GM19238 (cell line): ENCODE measurements around the gene METTL4.
"Not testable (repeated sequence)": the region's sequence is repeated elsewhere in the genome, so short reads cannot be mapped to it uniquely, and the experiment has no call there.

ENCODE experiments used
- DNase-seq: peaks from one replicate; pipeline ENCODE4 v3.0.0; 2011; ENCODE audit warnings: low spot score; ENCODE audit not compliant: insufficient read length

The METTL4 gene

DNA sequence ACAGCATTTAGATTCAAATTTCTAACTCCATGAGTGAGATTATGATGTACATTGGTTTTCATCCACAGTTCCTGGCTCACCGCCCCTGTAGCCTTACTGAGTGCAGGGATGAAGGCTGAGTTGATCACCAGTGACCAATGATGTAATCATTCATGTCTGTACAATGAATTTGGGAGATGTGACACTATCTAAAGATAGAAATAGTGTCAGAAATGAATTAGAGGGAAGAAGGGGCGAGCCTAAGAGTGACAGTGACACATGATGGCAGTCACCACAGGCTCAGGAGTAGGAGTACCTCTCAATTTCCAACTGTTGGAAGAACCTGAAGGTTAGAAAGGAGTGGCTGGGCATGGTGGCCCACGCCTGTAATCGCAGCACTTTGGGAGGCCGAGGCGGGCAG lies 3.2 kb downstream of the METTL4 start:
- no peak for DNase-seq

DNA sequence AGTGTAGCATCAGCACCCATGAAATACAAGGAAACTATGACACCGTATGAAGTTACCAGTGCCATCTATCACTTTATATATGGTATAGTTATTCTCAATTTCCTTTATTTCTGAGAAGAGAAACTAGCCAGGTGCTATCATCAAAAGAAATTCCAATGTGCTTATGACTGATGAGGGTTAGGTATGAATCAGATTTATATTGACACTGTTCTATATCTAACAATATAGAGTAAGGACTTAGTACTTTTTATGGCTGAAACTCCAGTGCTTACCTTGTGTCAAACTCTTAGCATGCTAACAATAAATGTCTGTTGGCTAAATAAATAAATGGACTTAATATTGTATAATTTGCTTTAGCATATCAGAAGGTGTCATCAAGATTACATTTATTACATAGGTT lies 6.9 kb downstream of the METTL4 start:
- no peak for DNase-seq

DNA sequence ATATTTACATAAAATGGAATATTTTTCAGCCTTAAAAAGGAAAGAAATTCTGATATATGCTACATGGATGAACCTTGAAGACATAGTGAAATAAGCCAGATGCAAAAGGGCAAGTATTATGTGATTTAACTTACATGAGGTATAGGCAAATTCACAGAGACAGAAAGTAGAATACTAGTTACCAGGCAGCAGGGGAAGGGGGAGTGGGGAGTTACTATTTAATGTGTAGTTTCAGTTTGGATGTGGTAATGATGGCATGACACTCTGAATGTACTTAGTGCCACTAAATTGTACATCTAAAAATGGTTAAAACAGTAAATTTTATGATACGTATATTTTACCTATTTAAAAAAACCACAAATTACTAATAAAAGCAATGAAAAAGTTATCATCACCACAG lies 12.1 kb downstream of the METTL4 start:
- no peak for DNase-seq

DNA sequence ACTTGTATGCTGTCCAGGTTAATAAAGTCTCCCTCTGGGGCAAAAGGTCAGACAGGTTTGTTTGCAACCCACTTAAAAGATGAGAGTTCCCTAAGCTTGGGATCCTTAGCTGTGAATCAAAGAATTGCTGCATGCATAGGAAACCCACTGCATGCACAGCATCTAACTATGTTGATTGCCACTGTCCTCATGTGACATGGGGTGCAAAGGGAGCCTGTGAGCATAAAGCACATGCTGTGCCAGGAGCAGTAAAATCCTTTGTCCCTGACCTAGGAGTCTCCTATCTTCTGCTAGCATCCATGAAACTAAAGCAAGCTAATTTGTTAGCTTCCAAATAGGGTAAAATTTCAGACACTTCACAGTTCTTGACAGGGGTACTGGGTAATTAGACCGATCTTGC lies 13.8 kb downstream of the METTL4 start:
- DNase-seq: no peak

DNA sequence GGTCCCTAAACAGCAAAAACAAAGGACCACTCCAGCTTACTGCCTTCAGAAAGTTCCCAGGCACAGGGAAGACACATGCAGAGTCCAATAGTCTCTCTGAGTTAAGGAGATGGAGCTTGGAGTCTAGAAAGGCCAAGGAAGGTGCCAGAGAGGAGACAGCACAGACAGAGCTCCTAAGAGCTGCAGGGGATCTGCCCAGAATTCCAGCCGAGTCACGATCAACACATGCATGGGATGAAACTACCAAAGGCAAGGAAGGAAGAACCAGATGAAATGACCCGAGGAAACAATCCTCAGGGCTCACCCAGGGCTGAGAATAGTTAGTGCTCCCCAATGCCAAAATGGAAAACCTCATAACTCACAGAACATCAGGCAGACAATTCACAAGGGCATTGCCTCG lies 15.4 kb downstream of the METTL4 start:
- DNase-seq: no peak

DNA sequence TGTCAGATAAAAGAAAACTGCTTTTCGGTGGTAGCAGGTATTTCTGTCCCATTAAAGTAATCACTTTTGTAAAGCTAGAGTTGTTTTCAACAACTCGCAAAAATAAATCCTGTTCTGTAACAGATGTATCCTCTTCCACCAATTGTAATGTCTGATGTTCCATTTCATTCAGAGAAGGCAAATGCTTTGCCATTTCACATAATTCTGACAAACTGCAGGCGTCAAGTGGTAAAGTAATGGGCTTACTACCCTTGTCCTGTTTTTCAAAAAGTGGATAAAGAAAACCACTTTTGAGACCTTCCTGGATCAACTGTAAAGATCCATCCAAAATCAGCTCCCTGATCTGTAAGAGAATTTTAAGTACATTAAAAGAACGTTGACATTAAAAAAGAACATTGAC lies 16.6 kb downstream of the METTL4 start:
- DNase-seq: no peak

DNA sequence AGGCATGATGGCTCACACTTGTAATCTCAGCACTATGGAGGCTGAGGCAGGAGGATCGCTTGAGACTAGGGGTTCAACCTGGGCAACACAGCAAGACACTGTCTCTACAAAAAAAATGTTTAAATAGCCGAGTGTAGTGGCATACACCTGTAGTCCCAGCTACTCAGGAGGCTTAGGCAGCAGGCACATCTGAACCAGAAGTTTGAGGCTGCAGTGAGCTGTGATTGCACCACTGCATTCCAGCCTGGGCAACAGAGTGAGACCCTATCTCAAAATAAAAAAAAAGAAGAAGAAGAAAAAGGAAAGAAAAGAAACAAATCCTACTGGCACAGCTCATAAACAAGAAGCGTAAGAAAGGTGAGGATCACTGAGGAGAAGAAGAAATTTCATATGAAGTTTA lies 19.9 kb downstream of the METTL4 start:
- no peak for DNase-seq

DNA sequence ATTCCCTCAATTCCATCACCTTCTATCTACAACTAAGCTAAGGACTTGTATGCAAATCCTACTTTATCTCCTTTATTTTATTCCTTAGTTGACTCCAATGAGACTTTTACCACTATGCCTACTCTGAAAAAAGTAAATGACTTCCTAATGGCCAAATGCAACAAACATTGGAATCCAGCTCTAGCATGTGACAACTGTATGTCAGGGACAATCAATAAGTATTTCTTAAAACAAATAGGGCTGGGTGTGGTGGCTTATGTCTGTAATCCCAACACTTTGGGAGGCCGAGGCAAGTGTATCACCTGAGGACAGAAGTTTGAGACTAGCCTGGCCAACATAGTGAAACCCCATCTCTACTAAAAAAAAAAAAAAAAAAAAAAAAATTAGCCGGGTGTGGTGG lies 21.8 kb downstream of the METTL4 start:
- no peak for DNase-seq

DNA sequence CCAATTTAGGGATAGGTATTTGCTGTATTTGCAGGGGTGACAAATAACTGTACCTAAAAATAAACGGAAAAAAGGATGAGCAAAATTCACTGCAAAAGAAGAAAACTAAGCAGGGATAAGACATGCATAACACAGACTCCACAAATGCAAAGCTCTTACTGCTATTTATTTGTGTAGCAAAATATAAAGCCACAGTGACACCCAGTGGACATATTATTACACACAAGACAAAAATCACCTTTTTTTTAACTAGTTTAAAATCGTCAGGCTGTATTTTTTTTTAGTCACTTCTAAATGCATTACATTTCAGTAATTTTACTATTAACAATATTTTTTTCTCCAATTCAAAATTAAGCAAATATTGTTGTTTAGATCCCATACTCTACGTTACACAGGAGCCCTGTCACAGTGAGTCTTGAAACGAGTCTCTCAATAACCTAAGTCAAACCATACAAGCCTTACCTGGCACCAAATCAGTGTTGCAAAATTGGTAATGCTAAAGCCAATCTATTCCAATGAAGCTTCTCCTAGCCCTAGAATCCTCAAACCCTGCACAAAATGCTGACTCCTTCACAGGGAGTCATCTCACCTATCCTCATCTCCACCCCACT lies 23.7 kb downstream of the METTL4 start:
- DNase-seq: no peak

DNA sequence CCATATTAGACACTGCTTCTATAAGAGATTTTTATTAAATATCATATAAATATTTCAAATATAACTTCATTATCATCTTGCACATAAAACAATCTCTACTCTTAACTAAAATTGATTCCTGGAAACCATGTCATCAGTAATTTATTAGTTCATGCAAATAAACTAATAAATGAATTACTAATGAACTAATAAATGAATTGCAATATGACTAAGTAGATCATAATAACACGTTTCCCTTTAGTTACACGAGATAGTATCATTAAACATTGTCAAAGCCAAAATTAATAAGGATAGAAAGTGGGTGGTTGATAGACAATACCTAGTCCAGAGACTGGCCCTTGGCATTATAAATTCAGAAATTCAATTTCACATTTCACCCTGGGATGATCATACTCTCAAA lies 26.1 kb downstream of the METTL4 start:
- DNase-seq: no peak

DNA sequence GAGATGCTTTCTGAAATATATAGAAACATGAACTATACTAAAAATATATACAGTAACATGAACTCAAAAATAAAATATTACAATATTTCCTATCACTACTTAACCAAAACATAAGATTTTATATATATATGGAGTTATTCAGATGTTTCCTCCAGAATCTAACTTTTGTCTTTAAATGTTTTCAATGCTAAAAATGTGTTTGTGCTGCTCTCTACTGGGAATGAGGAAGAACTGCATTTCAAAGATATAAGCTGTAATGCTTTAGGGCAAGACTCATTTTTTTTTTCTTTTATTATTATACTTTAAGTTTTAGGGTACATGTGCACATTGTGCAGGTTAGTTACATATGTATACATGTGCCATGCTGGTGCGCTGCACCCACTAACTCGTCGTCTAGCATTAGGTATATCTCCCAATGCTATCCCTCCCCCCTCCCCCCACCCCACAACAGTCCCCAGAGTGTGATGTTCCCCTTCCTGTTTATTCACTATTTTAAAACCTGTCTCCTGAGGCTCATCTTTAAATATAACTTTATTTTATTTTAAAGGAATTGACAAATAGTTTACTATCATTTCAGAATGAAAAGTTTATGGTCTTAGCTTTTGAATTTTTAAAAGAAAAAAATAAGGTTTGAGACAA lies 29.3 kb downstream of the METTL4 start:
- not testable (repeated sequence) for DNase-seq

DNA sequence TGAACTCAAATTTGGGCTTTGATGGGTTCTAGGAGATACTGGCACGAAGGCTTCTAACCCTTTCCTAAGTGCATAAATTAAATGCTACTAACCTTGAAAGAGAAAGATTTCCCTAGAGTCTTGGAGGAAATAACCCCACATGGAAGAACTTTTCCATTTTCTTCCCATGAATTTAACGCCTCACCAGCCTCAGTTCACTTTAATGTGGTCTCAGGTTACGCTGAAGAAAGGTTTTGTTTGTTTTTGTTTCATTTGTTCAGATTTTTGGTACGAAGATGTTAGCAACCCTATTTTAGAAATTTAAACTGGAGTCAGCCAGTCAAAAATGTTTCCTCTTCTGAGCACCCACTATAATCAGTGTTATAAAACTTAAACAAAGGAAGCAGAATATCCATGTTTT lies 30.7 kb downstream of the METTL4 start:
- DNase-seq: no peak

DNA sequence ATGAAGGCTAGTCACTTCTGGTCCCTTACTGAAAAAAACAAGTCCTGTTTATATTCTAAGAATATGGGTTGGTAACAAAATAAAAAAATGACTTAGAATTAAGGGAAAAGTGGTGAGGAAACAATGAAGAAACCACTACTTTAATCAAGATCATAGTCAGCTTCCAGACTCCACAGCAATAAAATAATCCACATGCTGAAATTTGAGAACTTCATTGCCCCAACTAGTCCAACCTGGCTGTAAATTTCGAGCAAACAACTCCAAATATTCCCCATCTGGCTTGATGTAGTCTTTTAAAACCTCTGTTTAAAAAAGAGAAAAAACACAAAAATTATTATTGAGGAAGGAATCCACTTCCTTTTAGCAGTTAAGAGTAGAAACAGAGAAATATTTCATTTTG lies 32.5 kb downstream of the METTL4 start:
- DNase-seq: no peak

DNA sequence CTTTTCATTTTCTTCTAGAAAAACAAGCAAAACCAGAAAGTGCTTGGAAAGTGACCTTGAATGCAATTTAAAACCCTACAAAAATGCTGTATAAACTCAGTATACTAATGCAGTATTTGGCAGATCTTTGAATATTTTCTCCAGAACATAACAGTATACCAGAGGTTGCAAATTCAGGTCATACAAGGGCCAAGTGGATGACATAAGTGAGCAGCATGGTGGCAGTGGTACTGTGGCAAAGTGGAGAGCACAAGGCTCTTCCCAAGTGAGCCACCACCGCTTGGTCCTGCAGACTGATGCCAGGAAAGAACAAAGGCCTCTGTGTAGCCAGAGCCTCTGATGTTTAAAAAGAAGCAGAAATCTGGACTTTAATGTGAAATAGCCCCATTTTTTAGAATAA lies 33.1 kb downstream of the METTL4 start:
- DNase-seq: no peak

DNA sequence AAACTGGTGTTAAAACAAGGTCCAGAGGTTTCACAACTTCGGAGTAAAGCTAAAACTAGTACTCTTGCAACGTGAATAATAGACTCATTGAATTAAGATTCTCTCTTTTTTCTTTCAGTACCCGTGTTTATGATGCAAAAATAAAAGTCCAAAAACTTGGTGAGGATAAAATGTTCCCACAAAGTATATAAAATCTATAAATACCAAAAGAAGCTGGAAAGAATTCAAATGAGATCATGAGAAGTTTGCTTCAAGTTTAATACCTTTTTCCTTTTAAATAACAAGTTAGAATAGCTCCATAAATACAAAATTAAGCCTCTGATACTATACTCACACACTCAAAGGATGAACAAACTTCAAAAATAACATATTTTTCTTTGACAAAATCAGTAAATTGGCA lies 34.0 kb downstream of the METTL4 start:
- no peak for DNase-seq

DNA sequence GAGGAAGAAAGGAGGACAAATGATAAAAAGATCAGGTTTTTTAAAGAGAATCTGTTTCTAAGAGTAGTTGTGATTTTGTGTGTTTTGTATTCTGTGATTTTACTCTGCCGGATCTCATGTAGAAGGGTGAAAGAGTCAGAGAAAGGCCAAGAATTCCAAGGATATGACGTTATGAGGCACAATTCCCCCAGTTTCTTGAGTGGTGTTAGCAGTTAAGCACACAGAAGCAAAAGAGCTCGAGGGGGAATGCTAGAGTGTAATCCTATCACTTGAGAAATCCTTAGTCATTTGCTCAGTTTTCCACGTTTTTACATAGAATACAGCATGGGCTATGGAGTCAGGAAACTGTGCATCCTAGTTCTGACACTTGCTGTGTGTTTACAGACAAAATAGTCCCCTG lies 34.8 kb downstream of the METTL4 start:
- DNase-seq: no peak

DNA sequence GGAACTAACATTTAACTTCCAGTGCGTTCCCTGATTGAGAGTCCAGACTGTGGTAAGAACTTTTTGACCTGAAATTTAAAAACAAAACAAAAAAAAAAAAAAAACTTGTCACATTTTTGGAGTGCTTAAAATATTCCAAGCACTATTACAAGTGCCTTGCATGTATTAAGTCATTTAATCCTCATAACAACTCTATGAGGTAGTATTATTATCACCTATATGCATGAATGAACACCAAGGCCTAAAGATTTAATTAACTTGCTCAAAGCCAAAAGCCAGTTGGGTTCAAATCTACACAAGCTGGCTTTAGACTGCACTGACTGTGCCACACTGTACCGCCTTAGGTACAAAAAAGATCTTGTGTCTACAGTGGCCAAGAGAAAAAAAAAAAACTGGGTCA lies 35.2 kb downstream of the METTL4 start:
- DNase-seq: no peak

DNA sequence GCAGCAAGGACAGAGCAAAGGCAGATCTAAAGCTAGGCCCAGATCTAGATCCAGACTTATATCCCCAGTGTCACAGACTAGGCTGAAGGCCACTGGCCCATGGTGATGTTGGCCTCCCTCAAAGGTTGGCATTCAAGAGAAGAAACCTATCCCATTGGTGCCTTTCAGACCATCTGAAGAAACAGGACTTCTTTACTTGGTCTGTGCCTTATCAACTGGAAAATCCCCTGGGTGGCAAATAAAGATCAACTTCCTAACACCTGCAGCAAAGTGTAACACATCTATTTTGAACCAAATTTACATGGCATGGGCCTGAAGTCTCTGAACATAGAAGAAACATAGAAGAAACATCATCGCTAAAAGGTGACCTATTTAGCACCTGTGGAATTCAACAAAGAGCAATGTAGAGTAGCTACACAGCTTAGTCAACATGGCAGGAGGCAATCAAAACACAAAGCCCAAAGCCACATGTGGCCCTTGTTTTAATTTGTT lies 35.8 kb downstream of the METTL4 start:
- DNase-seq: no peak

DNA sequence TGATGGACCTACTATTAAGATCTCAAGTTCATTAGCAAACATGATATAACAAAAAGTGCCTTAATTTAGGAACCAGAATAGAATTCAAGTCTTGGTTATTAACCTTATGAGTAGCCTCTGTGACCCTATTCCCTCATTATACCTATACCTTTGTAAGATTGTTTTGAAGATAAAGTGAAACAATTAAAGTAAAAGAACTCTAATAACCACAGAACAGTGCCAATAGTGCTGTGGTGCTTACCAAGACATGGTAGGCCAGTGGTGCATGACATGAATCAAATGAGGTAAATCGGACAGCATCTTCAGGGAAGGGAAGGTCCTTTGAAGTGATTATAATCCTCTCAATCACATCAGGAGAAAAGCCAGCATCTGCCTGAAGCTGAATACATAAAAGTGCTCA lies 36.4 kb downstream of the METTL4 start:
- no peak for DNase-seq

DNA sequence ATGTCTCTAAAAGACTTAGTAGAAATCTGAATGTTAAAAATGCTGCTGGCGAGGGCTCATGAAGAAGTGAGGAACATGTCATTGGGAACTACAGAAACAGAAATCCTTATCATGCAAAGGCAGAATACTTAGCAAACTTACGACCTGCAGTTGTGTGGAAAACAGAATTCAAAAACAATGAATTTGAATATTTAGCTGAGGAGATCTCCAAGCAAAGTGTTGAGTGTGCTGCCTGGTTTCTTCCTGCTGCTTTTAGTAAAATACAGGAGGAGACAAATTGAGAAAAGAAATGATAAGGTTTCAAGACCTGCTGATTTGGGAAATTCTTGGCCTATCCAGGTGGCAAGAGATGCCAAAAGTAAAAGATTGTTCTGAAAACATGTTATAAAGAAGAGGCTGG lies 38.5 kb downstream of the METTL4 start:
- DNase-seq: no peak

DNA sequence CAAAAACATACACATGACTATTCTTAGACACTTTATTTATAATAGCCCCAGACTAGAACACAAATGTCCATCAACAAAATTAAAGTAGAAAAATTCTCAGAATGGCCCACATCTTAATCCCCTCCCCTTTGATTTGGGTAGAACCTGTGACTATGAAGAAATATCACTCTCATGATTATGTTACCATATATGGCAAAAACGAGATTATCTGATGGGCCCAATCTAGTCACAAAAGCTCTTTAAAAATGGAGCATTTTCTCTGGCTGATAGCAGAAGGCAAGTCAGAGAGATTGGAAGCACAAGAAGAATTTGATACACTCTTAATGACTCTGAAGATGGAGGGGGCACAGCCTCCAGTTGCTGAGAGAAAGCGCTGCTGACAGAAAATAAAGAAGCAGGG lies 39.6 kb downstream of the METTL4 start:
- DNase-seq: no peak

DNA sequence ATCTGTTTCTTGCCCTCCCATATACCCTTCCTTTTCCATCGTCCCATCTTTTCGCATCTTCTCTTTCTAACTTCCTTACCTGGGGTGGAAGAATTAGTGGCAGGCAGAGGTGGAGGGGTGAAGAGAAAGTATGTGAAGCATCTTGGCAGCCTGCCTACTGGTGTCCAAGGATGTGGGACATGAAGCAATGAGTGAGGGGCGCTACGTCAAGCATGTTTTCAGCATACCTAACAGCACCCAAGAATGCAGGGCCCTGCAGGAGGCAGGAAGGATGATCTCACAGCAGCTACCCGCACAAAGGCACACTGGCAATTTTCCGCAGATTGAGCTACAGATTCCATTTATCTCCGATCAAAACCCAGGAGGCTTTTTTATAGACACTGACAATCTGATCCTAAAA lies 42.2 kb downstream of the METTL4 start:
- DNase-seq: no peak

DNA sequence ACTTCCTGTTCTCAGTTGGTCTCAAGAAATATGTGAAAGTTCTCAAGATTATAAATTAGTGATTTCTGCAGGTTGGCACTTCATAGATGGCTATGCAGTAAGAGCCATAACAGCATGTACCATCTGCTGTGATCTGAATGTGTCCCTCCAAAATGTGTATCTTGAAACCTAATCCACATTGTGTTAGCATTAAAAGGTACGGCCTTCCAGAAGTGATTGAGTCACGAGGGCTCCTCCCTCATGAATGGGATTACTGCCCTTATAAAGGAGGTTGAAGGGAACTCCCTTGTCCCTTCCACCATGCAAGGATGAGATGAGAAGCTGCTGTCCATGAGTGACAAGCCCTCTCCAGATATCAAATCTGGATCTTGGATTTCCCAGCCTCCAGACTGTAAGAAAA lies 45.0 kb downstream of the METTL4 start:
- DNase-seq: no peak

DNA sequence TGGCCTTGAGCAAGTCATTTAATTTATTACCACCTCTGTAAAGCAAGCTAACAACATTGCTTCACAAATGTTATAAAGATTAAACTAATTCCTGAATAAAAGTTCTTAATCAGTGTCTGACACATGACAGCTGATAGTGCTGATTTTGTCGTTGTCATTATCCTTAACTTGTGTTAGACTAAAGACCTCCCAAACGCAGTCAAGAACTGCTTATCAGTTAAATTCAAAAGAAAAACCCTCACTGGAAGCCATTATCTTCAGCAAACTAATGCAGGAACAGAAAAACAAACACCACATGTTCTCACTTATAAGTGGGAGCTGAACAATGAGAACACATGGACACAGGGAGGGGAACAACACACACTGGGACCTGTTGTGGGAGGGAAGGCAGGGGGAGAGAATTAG lies 46.5 kb downstream of the METTL4 start:
- DNase-seq: not testable (repeated sequence)
